ENCODE results near the gene COG8. TPM values are rescaled to one million over a fixed set of nuclear protein-coding genes. Genes with fewer than 3 reads are reported as not detected.

Gene COG8
- total RNA-seq (10 to 100 TPM; 29.9 to 34.3 TPM), polyA plus RNA-seq (ENCODE audit: insufficient read length in 6 of 6) (10 to 100 TPM; 23.9 to 36.1 (median 32.9) TPM)
- long read RNA-seq, donor 1, full-length matches to known transcripts, result 11 of 45 reads
- long read RNA-seq, donor 1, partial matches to known transcripts, result 34 of 45 reads
- long read RNA-seq, donor 1, other reads (novel, unspliced or antisense), result 0 of 45 reads
- long read RNA-seq, donor 2, full-length matches to known transcripts, result 11 of 44 reads
- long read RNA-seq, donor 2, partial matches to known transcripts, result 33 of 44 reads
- long read RNA-seq, donor 2, other reads (novel, unspliced or antisense), result 0 of 44 reads
- long read RNA-seq, donor 3, full-length matches to known transcripts, result 8 of 8 reads
- long read RNA-seq, donor 3, partial matches to known transcripts, result 0 of 8 reads
- long read RNA-seq, donor 3, other reads (novel, unspliced or antisense), result 0 of 8 reads
- long read RNA-seq, donor 4, full-length matches to known transcripts, result 9 of 17 reads
- long read RNA-seq, donor 4, partial matches to known transcripts, result 4 of 17 reads
- long read RNA-seq, donor 4, other reads (novel, unspliced or antisense), result 4 of 17 reads
- long read RNA-seq, donor 5, full-length matches to known transcripts, result 9 of 17 reads
- long read RNA-seq, donor 5, partial matches to known transcripts, result 8 of 17 reads
- long read RNA-seq, donor 5, other reads (novel, unspliced or antisense), result 0 of 17 reads
- long read RNA-seq, donor 6, full-length matches to known transcripts, result 16 of 22 reads
- long read RNA-seq, donor 6, partial matches to known transcripts, result 6 of 22 reads
- long read RNA-seq, donor 6, other reads (novel, unspliced or antisense), result 0 of 22 reads
- long read RNA-seq, donor 7, full-length matches to known transcripts, result 5 of 10 reads
- long read RNA-seq, donor 7, partial matches to known transcripts, result 5 of 10 reads
- long read RNA-seq, donor 7, other reads (novel, unspliced or antisense), result 0 of 10 reads
- long read RNA-seq, donor 8, full-length matches to known transcripts, result 13 of 24 reads
- long read RNA-seq, donor 8, partial matches to known transcripts, result 11 of 24 reads
- long read RNA-seq, donor 8, other reads (novel, unspliced or antisense), result 0 of 24 reads
- long read RNA-seq, donor 9, result 0 reads
- long read RNA-seq, donor 10, full-length matches to known transcripts, result 15 of 25 reads
- long read RNA-seq, donor 10, partial matches to known transcripts, result 8 of 25 reads
- long read RNA-seq, donor 10, other reads (novel, unspliced or antisense), result 2 of 25 reads
- long read RNA-seq, donor 11, result 0 reads
- long read RNA-seq, donor 12, full-length matches to known transcripts, result 11 of 53 reads
- long read RNA-seq, donor 12, partial matches to known transcripts, result 20 of 53 reads
- long read RNA-seq, donor 12, other reads (novel, unspliced or antisense), result 22 of 53 reads

DNA sequence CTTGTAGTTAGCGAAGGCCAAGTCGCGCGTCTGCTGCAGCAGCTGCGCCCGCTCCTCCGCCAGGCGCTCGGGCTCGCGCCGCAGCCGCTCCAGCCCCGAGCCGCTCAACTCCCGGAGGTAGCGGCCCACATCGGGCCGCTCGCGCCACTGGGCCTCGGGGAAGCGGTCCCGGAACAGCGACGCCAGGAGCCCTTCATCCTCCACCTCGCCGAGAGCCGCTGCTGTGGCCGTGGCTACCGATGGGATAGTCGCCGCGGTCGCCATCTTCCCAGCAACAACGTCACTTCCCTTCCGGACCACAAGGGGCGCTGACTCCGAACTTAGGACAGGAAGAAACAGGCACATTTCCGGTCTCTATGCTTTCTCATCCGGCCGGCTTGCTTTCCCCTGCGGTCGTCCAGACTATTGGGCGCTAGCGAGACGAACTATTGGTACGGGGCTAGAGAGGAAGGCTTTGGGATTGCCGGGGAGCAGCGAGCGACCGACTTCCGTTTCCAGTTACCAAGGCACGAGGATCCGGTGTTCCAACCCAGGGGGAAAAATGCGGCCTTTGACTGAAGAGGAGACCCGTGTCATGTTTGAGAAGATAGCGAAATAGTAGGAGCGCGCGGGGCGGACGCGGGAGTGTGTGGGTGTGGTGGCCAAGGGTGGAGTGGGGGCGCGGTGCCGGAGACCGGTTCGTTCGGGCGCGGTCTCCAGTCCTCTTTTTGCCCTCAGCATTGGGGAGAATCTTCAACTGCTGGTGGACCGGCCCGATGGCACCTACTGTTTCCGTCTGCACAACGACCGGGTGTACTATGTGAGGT lies at the start of gene COG8, which contains the start of gene NIP7:
Gene COG8, minus strand, starts transcription at position 276 of the 806 bp plus-strand sequence. Its CDS starts 12 bp downstream, at position 264.
Gene NIP7, plus strand, starts transcription at position 484 of the 806 bp plus-strand sequence. Its CDS starts 58 bp downstream, at position 542.
- no peaks in the 10 kb centered on the region for H3K9me3 ChIP-seq
- peaks cover 0 to 57% of the 10 kb centered on the region in 2 donors for H3K36me3 ChIP-seq
- DNase-seq (peak; percentile 94 to 98 (median 96)), ATAC-seq (peak; percentile 99)
- intact Hi-C loops (cut with DNase I), result no loop called here
- H3K27me3 ChIP-seq, result no peaks in the 10 kb centered on the region
- H3K4me1 ChIP-seq, result peaks cover 23 to 39% of the 10 kb centered on the region in 2 donors
- H3K27ac ChIP-seq, result peak within 1 kb of the TSS; percentile 83 to 97
- TF ChIP-seq CTCF (IDR thresholded peaks at IDR 0.05), result peak; percentile 79 to 89
- H3K4me3 ChIP-seq, result peak within 1 kb of the TSS; percentile 80 to 95

GRCh38 chr16:69386596-69386995 lies 47.2 kb upstream of the COG8 start:
- DNase-seq (no peak), ATAC-seq (no peak)
- Histone ChIP-seq H3K4me3 (peak overlapping the region in 1 of 2 donors; percentile 65), H3K27me3 (no peaks in the 10 kb centered on the region), H3K4me1 (peaks cover 0 to 38% of the 10 kb centered on the region in 2 donors), H3K27ac (peak overlapping the region in 1 of 2 donors; percentile 88), H3K36me3 (peaks cover 0 to 28% of the 10 kb centered on the region in 2 donors), H3K9me3 (no peaks in the 10 kb centered on the region)
- intact Hi-C loops (cut with DNase I), result no loop called here
- no peak for TF ChIP-seq CTCF (IDR thresholded peaks at IDR 0.05)

DNA sequence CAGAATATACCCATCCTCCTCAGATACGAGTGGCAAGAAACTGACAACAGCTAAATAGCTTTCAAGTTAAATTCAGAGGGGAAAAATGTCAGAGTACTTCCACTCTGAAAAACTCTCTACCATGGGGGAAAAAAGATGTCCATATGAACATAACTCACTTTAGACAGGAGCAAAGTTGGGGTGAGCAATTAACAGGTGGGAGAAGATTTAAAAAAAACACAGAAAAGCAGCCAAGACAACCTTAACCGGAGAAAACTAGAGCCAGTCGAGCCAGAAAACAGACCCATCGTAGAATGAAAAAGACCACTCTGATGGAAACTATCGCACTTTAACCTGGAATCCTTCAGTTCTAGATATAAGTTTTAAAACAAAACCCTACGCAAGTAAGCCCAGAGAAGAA lies 45.6 kb upstream of the COG8 start:
- intact Hi-C loops (cut with DNase I), result no loop called here
- H3K4me3 ChIP-seq, result peak overlapping the region; percentile 65 to 67

More for the DNA sequence above, 45.6 kb upstream of the COG8 start:
- TF ChIP-seq CTCF (IDR thresholded peaks at IDR 0.05), result no peak
- Histone ChIP-seq H3K9me3 (no peaks in the 10 kb centered on the region), H3K27ac (peak overlapping the region; percentile 79 to 88), H3K36me3 (peaks cover 0 to 44% of the 10 kb centered on the region in 2 donors), H3K27me3 (no peaks in the 10 kb centered on the region), H3K4me1 (peaks cover 5 to 47% of the 10 kb centered on the region in 2 donors)
- ATAC-seq (no peak), DNase-seq (no peak)

Measured in left lung (tissue), 14 donors.